LNCAP (cell line): Measurements from ENCODE around the gene CPNE9.

Experiments used
- TF ChIP-seq, protein P1 (sequence below): fragments of 450-650 bp; IDR thresholded peaks from 2 replicates; pipeline ENCODE4 v1.5.1; 2017; ENCODE audit warnings: mild to moderate bottlenecking

Gene CPNE9

DNA sequence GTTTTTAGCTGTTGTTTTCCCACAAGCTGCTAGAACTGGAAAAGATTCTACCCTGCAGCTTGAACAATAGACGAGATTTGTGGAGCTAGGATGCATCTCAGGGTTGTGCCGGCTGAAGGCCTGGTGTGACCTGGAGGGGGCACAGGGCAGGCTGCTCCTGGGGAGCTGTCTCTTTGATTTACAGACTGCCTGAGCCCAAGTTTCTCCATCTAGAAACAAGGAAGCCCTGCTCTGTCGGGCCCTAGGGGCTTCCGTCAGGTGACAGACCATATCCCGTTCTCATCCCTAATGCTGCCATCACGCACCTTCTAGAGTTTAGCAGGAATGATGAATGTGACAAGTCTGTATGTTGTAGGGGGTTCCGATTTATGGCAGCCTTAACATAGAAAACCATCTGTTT is 7.9 kb upstream of the CPNE9 start:
- TF ChIP-seq, protein P1, sequence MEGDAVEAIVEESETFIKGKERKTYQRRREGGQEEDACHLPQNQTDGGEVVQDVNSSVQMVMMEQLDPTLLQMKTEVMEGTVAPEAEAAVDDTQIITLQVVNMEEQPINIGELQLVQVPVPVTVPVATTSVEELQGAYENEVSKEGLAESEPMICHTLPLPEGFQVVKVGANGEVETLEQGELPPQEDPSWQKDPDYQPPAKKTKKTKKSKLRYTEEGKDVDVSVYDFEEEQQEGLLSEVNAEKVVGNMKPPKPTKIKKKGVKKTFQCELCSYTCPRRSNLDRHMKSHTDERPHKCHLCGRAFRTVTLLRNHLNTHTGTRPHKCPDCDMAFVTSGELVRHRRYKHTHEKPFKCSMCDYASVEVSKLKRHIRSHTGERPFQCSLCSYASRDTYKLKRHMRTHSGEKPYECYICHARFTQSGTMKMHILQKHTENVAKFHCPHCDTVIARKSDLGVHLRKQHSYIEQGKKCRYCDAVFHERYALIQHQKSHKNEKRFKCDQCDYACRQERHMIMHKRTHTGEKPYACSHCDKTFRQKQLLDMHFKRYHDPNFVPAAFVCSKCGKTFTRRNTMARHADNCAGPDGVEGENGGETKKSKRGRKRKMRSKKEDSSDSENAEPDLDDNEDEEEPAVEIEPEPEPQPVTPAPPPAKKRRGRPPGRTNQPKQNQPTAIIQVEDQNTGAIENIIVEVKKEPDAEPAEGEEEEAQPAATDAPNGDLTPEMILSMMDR = no peak

DNA sequence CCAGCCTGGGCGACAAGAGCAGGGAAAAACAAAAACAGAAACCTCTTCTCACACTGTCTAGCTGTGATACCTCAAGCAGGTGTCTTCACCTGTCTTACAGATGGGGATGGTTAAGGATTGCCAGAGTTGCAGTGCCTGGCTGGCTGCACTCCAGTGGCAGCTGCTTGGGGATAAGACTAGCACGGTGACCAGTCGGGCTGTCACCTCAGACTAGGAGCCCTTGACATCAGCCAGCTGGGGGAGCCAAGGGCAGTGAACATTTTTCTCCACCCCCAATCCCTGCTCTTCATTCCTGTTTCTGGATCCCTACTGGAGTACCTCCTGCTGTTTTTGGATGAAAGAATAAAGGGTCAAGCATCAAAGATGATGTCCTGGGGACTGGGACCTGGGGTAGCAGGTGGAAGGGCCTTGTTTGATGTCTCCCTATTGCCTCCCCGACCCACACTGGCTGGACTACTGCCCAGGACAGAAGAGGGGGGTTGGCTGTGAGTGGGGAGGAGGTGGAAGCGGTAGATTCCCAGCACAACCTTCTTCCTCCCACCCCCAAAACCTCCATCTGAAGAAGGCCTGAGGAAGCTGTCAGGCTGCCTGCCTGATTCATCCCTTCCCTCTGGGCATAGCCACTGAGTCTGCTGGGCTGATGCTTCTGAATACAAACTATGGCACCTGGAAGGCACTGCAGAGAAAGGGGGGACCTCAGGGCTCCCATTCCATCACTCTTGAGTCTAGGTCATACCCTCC is 7.0 kb upstream of the CPNE9 start:
- TF ChIP-seq, protein P1 = no peak

DNA sequence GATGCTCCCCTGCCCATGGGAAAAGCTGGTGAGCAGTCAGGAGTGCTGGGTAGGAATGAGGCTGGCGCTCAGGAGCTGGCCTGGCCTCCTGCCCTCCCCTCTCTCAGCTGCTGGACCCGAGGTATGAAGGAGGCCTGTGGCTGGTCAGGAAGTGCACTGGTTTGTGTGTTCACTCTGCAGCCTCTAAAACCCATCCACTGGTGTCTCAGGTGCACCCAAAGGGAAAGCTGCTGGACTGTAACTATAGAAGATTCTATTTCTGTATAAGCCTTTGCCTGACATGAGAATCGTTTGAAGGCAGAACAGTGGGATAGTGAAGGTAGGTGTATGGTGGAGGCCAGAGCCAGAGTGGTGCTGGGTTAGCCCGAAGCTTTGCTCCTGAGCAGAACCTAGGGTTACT is 5.7 kb upstream of the CPNE9 start:
- TF ChIP-seq, protein P1 = no peak

DNA sequence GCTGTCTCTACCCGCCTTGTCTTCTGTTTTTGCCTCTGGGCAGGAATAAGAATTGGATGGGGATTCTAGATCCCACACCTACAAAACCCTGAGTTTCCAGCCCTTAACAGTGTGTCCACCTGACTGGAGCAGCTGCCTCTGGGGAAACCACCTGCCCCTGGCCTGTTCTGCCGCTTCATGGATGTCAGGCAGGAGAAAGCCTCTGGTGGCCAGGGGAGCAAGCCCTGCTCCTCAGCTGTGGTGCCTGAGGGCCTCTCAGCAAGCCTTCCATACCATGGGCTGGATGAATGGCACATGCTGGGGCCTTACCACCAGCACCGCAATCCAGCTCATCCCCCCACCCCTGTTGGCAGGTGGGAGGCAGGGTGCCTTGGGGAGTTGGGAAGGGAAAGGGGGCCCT is 5.3 kb upstream of the CPNE9 start:
- TF ChIP-seq, protein P1 = no peak

DNA sequence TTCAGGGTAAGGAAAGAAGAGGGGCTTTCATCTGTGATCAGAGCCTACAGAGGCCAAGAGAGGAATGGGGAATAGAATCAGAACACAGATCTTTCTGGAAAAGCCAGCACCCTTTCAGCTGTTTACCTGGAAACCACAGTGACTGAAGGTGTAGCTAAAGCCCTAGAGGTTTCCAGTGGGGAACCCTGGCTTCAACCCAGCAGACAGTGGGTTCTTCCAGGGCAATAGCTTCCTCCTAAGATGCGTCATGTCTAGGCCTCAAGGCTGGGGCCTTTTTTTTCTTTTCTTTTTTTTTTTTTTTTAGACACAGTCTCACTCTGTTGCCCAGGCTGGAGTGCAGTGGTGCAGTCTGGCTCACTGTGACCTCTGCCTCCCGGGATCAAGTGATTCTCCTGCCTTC is 3.1 kb upstream of the CPNE9 start:
- TF ChIP-seq, protein P1 = no peak

DNA sequence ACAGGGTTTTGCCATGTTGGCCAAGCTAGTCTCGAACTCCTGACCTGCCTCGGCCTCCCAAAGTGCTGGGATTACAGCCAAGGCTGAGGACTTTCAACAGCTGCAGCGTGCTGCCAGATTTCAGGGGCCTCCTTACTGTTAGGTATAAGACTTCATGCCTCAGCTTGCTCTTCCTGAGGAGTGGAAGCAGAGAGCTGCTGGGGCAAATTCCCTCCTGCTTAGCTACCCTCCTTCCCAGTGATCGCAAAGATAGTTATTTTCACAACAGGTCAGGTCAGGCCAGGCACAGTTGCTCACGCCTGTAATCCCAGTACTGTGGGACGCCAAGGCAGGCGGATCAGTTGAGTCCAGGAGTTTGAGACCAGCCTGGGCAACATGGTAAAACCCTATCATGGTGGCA is 2.6 kb upstream of the CPNE9 start:
- TF ChIP-seq, protein P1 = no peak

DNA sequence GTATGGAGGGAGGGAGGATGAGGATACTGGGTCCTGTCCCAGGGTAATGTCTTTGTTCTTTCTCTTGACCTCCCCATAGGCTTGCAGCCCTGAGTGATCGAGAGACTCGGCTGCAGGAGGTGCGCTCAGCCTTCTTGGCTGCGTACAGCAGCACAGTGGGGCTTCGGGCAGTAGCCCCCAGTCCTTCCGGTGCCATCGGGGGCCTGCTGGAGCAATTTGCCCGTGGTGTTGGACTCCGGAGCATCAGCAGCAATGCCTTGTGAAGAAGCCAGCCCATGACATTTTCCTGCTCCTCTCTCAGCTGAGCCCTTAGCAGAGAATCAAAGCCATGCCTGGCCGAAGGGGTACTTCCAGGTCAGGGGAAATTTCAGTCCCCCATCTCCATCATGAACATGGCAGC is 1.9 kb upstream of the CPNE9 start:
- TF ChIP-seq, protein P1 = no peak

DNA sequence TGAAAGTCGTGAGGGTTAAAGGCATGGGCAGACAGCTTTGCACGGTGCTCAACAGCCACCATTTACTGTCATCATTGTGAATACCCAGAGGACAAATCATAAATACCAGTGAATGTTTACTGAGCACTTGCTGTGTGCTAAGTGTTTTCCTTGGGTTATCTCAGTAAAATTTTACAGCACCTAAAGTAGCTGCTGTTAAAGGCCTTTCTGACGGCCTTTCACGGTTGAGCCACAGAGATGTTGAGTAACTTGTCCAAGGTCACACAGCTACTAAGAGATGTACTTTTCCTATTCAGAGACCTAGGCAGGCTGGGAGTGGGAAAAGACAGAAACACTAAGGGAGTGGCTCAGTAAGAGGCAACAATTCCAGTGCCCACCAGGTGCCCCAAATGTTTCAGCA is 393 bp upstream of the CPNE9 start:
- TF ChIP-seq, protein P1 = no peak
